Measurements from ENCODE around the gene TMEM156. TPM values are rescaled to one million over a fixed set of nuclear protein-coding genes. Genes with fewer than 3 reads are reported as not detected.

The TMEM156 gene
- total and polyA plus RNA-seq, 2 donors (not counting 3 experiments of a cell fraction or from before 2014, with no cell fraction given), result 0.39 to 1.00 TPM

DNA sequence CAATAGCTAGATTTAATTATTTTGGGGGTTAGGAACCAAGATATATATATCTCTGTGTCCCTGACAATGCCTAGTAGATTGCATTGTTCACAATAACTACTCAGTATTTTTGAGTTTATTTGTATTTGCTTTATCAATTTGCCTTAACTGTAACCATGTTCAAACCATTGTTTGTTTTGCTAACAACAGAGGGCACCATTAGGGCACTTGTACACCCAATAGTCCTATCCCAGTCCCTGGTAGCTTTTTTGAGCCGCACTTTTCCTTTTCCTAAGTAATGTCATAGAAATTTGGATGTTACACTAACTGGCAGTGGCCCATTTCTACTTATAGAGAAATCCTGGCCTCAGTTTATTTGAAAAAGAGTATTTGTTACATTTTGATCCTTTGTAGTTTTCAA is 29.2 kb upstream of the TMEM156 start:
- Histone ChIP-seq H3K79me2 (ENCODE audit: control insufficient read depth, insufficient read depth, low read length) (peaks cover 31% of the 10 kb centered on the region), H3K9me1 (replicated peaks; ENCODE audit: control insufficient read depth, extremely low read depth, insufficient read depth, low read length) (no peaks in the 10 kb centered on the region), H3K36me3 (ENCODE audit: control insufficient read depth in 2 of 2, extremely low read depth in 1 of 2, insufficient read depth in 2 of 2, low read length in 2 of 2) (no peaks in the 10 kb centered on the region), H3K4me2 (ENCODE audit: insufficient read depth, low read length) (no peak overlapping the region), H3K27me3 (ENCODE audit: control insufficient read depth in 2 of 2, insufficient read depth in 2 of 2, low read length in 2 of 2) (no peaks in the 10 kb centered on the region), H3K9me3 (replicated peaks; ENCODE audit: control insufficient read depth, insufficient read depth, low read length) (no peaks in the 10 kb centered on the region), H3K9ac (replicated peaks; ENCODE audit: extremely low read depth, insufficient read depth, low read length) (no peak overlapping the region), H3K4me1 (ENCODE audit: control insufficient read depth, extremely low read depth, insufficient read depth, low read length) (no peaks in the 10 kb centered on the region), H3K4me3 (replicated peaks in 1 of 3; ENCODE audit: insufficient read depth in 1 of 3, low read depth in 1 of 3, low read length in 3 of 3) (no peak overlapping the region), H4K20me1 (replicated peaks; ENCODE audit: control insufficient read depth, extremely low read depth, insufficient read depth, low read length) (no peaks in the 10 kb centered on the region), H3K27ac (ENCODE audit: insufficient read depth, low read depth, low read length) (no peak overlapping the region), H2AFZ (ENCODE audit: low read depth, low read length) (no peak overlapping the region)
- intact Hi-C loops (cut with micrococcal nuclease) (no loop called here), dilution Hi-C loops (cut with MboI; ENCODE audit: extremely low pct_ligation_motif_present, low sequenced_read_pairs) (no loop called here)
- ChIA-PET CTCF (no interaction called here), POLR2A (no interaction called here)
- FAIRE-seq (no peak), DNase-seq (ENCODE audit: low read depth, low spot score) (no peak)
- no TSS peak for BruUV-seq (replicated peaks)
- TF ChIP-seq POLR2A (IDR thresholded peaks at IDR 0.05; ENCODE audit: low read depth, low read length), result no peak
- no peak for TF ChIP-seq FOS (IDR thresholded peaks at IDR 0.05; ENCODE audit: borderline replicate concordance, insufficient read depth, low read length)
- no peak for TF ChIP-seq MAX (IDR thresholded peaks at IDR 0.05; ENCODE audit: insufficient read depth, insufficient read length)

GRCh38 chr4:39056023-39056422 is 23.8 kb upstream of the TMEM156 start:
- Histone ChIP-seq H3K9me3 (replicated peaks; ENCODE audit: control insufficient read depth, insufficient read depth, low read length) (no peaks in the 10 kb centered on the region), H3K9ac (replicated peaks; ENCODE audit: extremely low read depth, insufficient read depth, low read length) (no peak overlapping the region), H2AFZ (ENCODE audit: low read depth, low read length) (no peak overlapping the region), H3K4me1 (ENCODE audit: control insufficient read depth, extremely low read depth, insufficient read depth, low read length) (no peaks in the 10 kb centered on the region), H3K27me3 (ENCODE audit: control insufficient read depth in 2 of 2, insufficient read depth in 2 of 2, low read length in 2 of 2) (no peaks in the 10 kb centered on the region), H3K9me1 (replicated peaks; ENCODE audit: control insufficient read depth, extremely low read depth, insufficient read depth, low read length) (no peaks in the 10 kb centered on the region), H4K20me1 (replicated peaks; ENCODE audit: control insufficient read depth, extremely low read depth, insufficient read depth, low read length) (no peaks in the 10 kb centered on the region), H3K36me3 (ENCODE audit: control insufficient read depth in 2 of 2, extremely low read depth in 1 of 2, insufficient read depth in 2 of 2, low read length in 2 of 2) (no peaks in the 10 kb centered on the region), H3K4me3 (replicated peaks in 1 of 3; ENCODE audit: insufficient read depth in 1 of 3, low read depth in 1 of 3, low read length in 3 of 3) (no peak overlapping the region), H3K4me2 (ENCODE audit: insufficient read depth, low read length) (no peak overlapping the region), H3K79me2 (ENCODE audit: control insufficient read depth, insufficient read depth, low read length) (peaks cover 52% of the 10 kb centered on the region), H3K27ac (ENCODE audit: insufficient read depth, low read depth, low read length) (no peak overlapping the region)
- FAIRE-seq (no peak), DNase-seq (ENCODE audit: low read depth, low spot score) (no peak)
- dilution Hi-C loops (cut with MboI; ENCODE audit: extremely low pct_ligation_motif_present, low sequenced_read_pairs) (no loop called here), intact Hi-C loops (cut with micrococcal nuclease) (no loop called here)
- BruUV-seq (replicated peaks), result no TSS peak
- TF ChIP-seq GATA2 (IDR thresholded peaks at IDR 0.05; ENCODE audit: insufficient read depth, insufficient read length, low read depth, low read length) (no peak), POLR2A (IDR thresholded peaks at IDR 0.05; ENCODE audit: low read depth, low read length) (no peak), EZH2 (IDR thresholded peaks at IDR 0.05; ENCODE audit: borderline replicate concordance, low read depth, low read length, severe bottlenecking) (no peak), CTCF (IDR thresholded peaks at IDR 0.05; ENCODE audit: extremely low read depth in 1 of 2, insufficient read depth in 1 of 2, low read depth in 1 of 2, low read length in 2 of 2) (no peak), MYC (IDR thresholded peaks at IDR 0.05; ENCODE audit: low read depth, low read length) (no peak), POLR2AphosphoS5 (IDR thresholded peaks at IDR 0.05; ENCODE audit: insufficient read depth, low read depth, low read length) (no peak), FOS (IDR thresholded peaks at IDR 0.05; ENCODE audit: borderline replicate concordance, insufficient read depth, low read length) (no peak), JUN (IDR thresholded peaks at IDR 0.05; ENCODE audit: borderline replicate concordance, insufficient read depth, insufficient read length, low read depth) (no peak), MAX (IDR thresholded peaks at IDR 0.05; ENCODE audit: insufficient read depth, insufficient read length) (no peak)
- POLR2A ChIA-PET, result no interaction called here
- CTCF ChIA-PET, result no interaction called here
